ENCODE results near the gene LIN7A. TPM values are rescaled to one million over a fixed set of nuclear protein-coding genes. Genes with fewer than 3 reads are reported as not detected.
A peak's percentile ranks its signal among the peaks of the same experiment; 100 is the strongest.

LIN7A gene
- total and polyA plus RNA-seq, 2 experiments from 2014 or later, result 5.2 to 9.9 TPM

GRCh38 chr12:80872053-80872452, 65.7 kb downstream of the LIN7A start:
- no peaks in the 10 kb centered on the region for H3K36me3 ChIP-seq (replicated peaks; ENCODE audit: insufficient read depth, low read depth)
- H2AFZ ChIP-seq, result no peak overlapping the region
- H3K4me1 ChIP-seq (ENCODE audit: insufficient read depth), result no peaks in the 10 kb centered on the region
- no peaks in the 10 kb centered on the region for H3K27me3 ChIP-seq
- TF ChIP-seq CTCF (IDR thresholded peaks at IDR 0.05; ENCODE audit: poor library complexity) (no peak), EZH2phosphoT487 (IDR thresholded peaks at IDR 0.05; ENCODE audit: low read depth, severe bottlenecking, unreplicated experiment) (no peak), EZH2 (IDR thresholded peaks at IDR 0.05; ENCODE audit: borderline replicate concordance) (no peak)
- no peak overlapping the region for H3K4me2 ChIP-seq
- no peaks in the 10 kb centered on the region for H3K79me2 ChIP-seq
- H3K4me3 ChIP-seq, result no peak overlapping the region
- H3K27ac ChIP-seq, result no peak overlapping the region
- H3K9me2 ChIP-seq (replicated peaks; ENCODE audit: insufficient read depth), result no peaks in the 10 kb centered on the region
- H4K20me1 ChIP-seq (ENCODE audit: insufficient read depth, poor library complexity, severe bottlenecking), result no peaks in the 10 kb centered on the region
- DNase-seq (ENCODE audit: low spot score), result no peak
- no peaks in the 10 kb centered on the region for H3K9me3 ChIP-seq (ENCODE audit: low read depth)

GRCh38 chr12:80869264-80869663, 68.5 kb downstream of the LIN7A start:
- TF ChIP-seq CTCF (IDR thresholded peaks at IDR 0.05; ENCODE audit: poor library complexity) (no peak), EZH2 (IDR thresholded peaks at IDR 0.05; ENCODE audit: borderline replicate concordance) (no peak)
- H4K20me1 ChIP-seq (ENCODE audit: insufficient read depth, poor library complexity, severe bottlenecking), result no peaks in the 10 kb centered on the region
- no peak overlapping the region for H3K4me2 ChIP-seq
- no peak overlapping the region for H3K4me3 ChIP-seq
- no peaks in the 10 kb centered on the region for H3K4me1 ChIP-seq (ENCODE audit: insufficient read depth)
- no peak overlapping the region for H3K27ac ChIP-seq
- H3K9me3 ChIP-seq (ENCODE audit: low read depth), result no peaks in the 10 kb centered on the region
- WGBS (ENCODE audit: low lambda C conversion rate, missing lambda C conversion rate), result 91% methylated on average over 2 of the region's 2 CpGs
- H3K27me3 ChIP-seq, result no peaks in the 10 kb centered on the region
- no peak overlapping the region for H2AFZ ChIP-seq
- no peaks in the 10 kb centered on the region for H3K9me2 ChIP-seq (replicated peaks; ENCODE audit: insufficient read depth)
- H3K36me3 ChIP-seq (replicated peaks; ENCODE audit: insufficient read depth, low read depth), result no peaks in the 10 kb centered on the region
- no peak for DNase-seq (ENCODE audit: low spot score)
- H3K79me2 ChIP-seq, result no peaks in the 10 kb centered on the region

- H3K4me1 ChIP-seq (ENCODE audit: insufficient read depth), result no peaks in the 10 kb centered on the region
- WGBS (ENCODE audit: low lambda C conversion rate, missing lambda C conversion rate), result 88% methylated on average over 1 of the region's 1 CpG
- no peak overlapping the region for H3K4me2 ChIP-seq
- DNase-seq (ENCODE audit: low spot score), result peak; percentile 5
- no peaks in the 10 kb centered on the region for H3K9me2 ChIP-seq (replicated peaks; ENCODE audit: insufficient read depth)
- no peak overlapping the region for H3K4me3 ChIP-seq
- TF ChIP-seq EZH2phosphoT487 (IDR thresholded peaks at IDR 0.05; ENCODE audit: low read depth, severe bottlenecking, unreplicated experiment), result no peak
- no peak for TF ChIP-seq CTCF (IDR thresholded peaks at IDR 0.05; ENCODE audit: poor library complexity)
- no peak for TF ChIP-seq EZH2 (IDR thresholded peaks at IDR 0.05; ENCODE audit: borderline replicate concordance)
- H3K9me3 ChIP-seq (ENCODE audit: low read depth), result no peaks in the 10 kb centered on the region
- H3K36me3 ChIP-seq (replicated peaks; ENCODE audit: insufficient read depth, low read depth), result no peaks in the 10 kb centered on the region
- peak overlapping the region; percentile 29 for H3K27ac ChIP-seq
- H3K79me2 ChIP-seq, result no peaks in the 10 kb centered on the region
- no peaks in the 10 kb centered on the region for H3K27me3 ChIP-seq
- H2AFZ ChIP-seq, result no peak overlapping the region
- no peaks in the 10 kb centered on the region for H4K20me1 ChIP-seq (ENCODE audit: insufficient read depth, poor library complexity, severe bottlenecking)
These were observed 69.2 kb downstream of the LIN7A start for GRCh38 chr12:80868576-80868975.

GRCh38 chr12:80867941-80868340, 69.8 kb downstream of the LIN7A start:
- peak; percentile 7 for DNase-seq (ENCODE audit: low spot score)
- peak overlapping the region; percentile 29 for H3K27ac ChIP-seq
- H3K27me3 ChIP-seq, result no peaks in the 10 kb centered on the region

More at GRCh38 chr12:80867941-80868340, 69.8 kb downstream of the LIN7A start:
- H4K20me1 ChIP-seq (ENCODE audit: insufficient read depth, poor library complexity, severe bottlenecking), result no peaks in the 10 kb centered on the region
- H3K4me2 ChIP-seq, result no peak overlapping the region
- no peaks in the 10 kb centered on the region for H3K36me3 ChIP-seq (replicated peaks; ENCODE audit: insufficient read depth, low read depth)
- no peak overlapping the region for H3K4me3 ChIP-seq
- no peaks in the 10 kb centered on the region for H3K9me2 ChIP-seq (replicated peaks; ENCODE audit: insufficient read depth)
- H3K79me2 ChIP-seq, result no peaks in the 10 kb centered on the region
- no peaks in the 10 kb centered on the region for H3K9me3 ChIP-seq (ENCODE audit: low read depth)
- 51% methylated on average over 3 of the region's 3 CpGs for WGBS (ENCODE audit: low lambda C conversion rate, missing lambda C conversion rate)
- H2AFZ ChIP-seq, result no peak overlapping the region
- H3K4me1 ChIP-seq (ENCODE audit: insufficient read depth), result no peaks in the 10 kb centered on the region
- TF ChIP-seq CTCF (IDR thresholded peaks at IDR 0.05; ENCODE audit: poor library complexity) (no peak), EZH2phosphoT487 (IDR thresholded peaks at IDR 0.05; ENCODE audit: low read depth, severe bottlenecking, unreplicated experiment) (no peak), EZH2 (IDR thresholded peaks at IDR 0.05; ENCODE audit: borderline replicate concordance) (no peak)
